ENCODE measurements around the gene TNFAIP8. TPM values are rescaled to one million over a fixed set of nuclear protein-coding genes. Genes with fewer than 3 reads are reported as not detected.
A peak's percentile ranks its signal among the peaks of the same experiment; 100 is the strongest.

The TNFAIP8 gene
- total and polyA plus RNA-seq, 9 of the 15 experiments (the other 6 are each of a cell fraction or from before 2014, with no cell fraction given) = 29.9 to 52.2 (median 44.8) TPM

DNA sequence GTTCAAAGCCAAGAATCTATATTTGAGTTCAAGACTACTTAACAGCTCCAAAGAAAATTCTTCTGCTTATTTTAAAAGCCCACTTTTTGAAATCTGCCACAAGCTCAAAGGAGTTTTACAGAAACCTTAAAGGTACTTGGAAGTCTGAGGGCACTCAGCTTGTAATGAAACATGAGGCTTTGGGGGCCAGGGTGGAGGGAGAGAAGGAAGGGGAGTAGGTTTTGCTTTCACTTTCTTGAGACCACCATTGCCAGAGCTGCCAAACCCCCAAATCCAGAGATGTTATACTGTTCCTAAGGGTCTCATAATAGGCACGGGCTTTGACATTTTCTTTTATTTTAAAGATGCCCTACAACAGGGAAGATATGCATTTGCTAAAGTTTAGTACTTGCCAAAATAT, 42.6 kb upstream of the TNFAIP8 start:
- ChIA-PET CTCF (ENCODE audit: low intra/inter-chr PET ratio) (no interaction called here), POLR2A (interaction anchor here (0.7 to 2.9 kb wide), 4 partner anchors 9 to 45 kb away, joined by 3 to 22 read pairs (median 7); no protein-coding TSS in a partner anchor)
- no peaks in the 10 kb centered on the region for H4K20me1 ChIP-seq (replicated peaks; ENCODE audit: control insufficient read depth, insufficient read depth, low read length)
- peaks cover 69% of the 10 kb centered on the region for H3K79me2 ChIP-seq (ENCODE audit: control insufficient read depth, insufficient read depth, low read length)
- H3K9me3 ChIP-seq (replicated peaks; ENCODE audit: control insufficient read depth, insufficient read depth, low read depth, low read length) = no peaks in the 10 kb centered on the region
- WGBS (ENCODE audit: insufficient coverage, low coverage, missing lambda C conversion rate) = 77% methylated on average over 1 of the region's 1 CpG
- H3K4me2 ChIP-seq (ENCODE audit: insufficient read depth, low read length) = no peak overlapping the region
- H3K9me1 ChIP-seq (ENCODE audit: control insufficient read depth, insufficient read depth, low read length) = no peaks in the 10 kb centered on the region
- H3K9ac ChIP-seq (ENCODE audit: insufficient read depth in 1 of 2, low read depth in 2 of 2, low read length in 2 of 2) = peak overlapping the region in 1 of 2 experiments; percentile 38; a peak in 2 of 4 replicates
- H3K27me3 ChIP-seq (ENCODE audit: control insufficient read depth in 2 of 2, insufficient read depth in 2 of 2, low read length in 2 of 2) = no peaks in the 10 kb centered on the region
- BruUV-seq (replicated peaks) = no TSS peak
- H3K27ac ChIP-seq (ENCODE audit: extremely low read depth, low read depth, low read length) = peak overlapping the region; percentile 14; the same call in 1 of the 3 replicates
- DNase-seq (ENCODE audit: extremely low read depth in 1 of 4, low spot score in 3 of 4) (no peak), ATAC-seq (no peak), FAIRE-seq (no peak)
- H3K4me1 ChIP-seq (replicated peaks in 1 of 2; ENCODE audit: control insufficient read depth in 2 of 2, insufficient read depth in 2 of 2, low read length in 2 of 2) = peaks cover 14 to 48% of the 10 kb centered on the region in 2 experiments
- H3K36me3 ChIP-seq (ENCODE audit: control insufficient read depth, insufficient read depth, low read length) = peaks cover 4% of the 10 kb centered on the region; the same call in 2 of the 3 replicates
- H3K4me3 ChIP-seq = no peak overlapping the region
- in situ Hi-C loops (cut with MboI) (no loop called here), intact Hi-C loops (cut with micrococcal nuclease) (loop anchor here (10.0 kb wide), 1 partner anchor 288 kb away; no protein-coding TSS in a partner anchor)
- no peak overlapping the region for H2AFZ ChIP-seq (ENCODE audit: low read depth, low read length)
- TF ChIP-seq ZNF324 (CRISPR knock-in tag; IDR thresholded peaks at IDR 0.05) (no peak), RCOR1 (IDR thresholded peaks at IDR 0.05; ENCODE audit: borderline replicate concordance in 1 of 2, low read depth in 2 of 2, low read length in 2 of 2) (no peak), SRSF3 (IDR thresholded peaks at IDR 0.05; ENCODE audit: insufficient read depth, low read length) (no peak), FOXJ2 (tag; IDR thresholded peaks at IDR 0.05) (no peak), SREBF2 (CRISPR knock-in tag; IDR thresholded peaks at IDR 0.05) (no peak), ZKSCAN3 (CRISPR knock-in tag; IDR thresholded peaks at IDR 0.05) (no peak), TEAD2 (tag; IDR thresholded peaks at IDR 0.05) (no peak), CEBPG (CRISPR knock-in tag; IDR thresholded peaks at IDR 0.05) (no peak), CEBPG (tag; conservative IDR thresholded peaks at IDR 0.05 in 1 of 2, IDR thresholded peaks at IDR 0.05 in 1 of 2) (no peak), SMARCB1 (IDR thresholded peaks at IDR 0.05; ENCODE audit: insufficient read length, low read depth) (no peak), TCF7L2 (IDR thresholded peaks at IDR 0.05; ENCODE audit: low read depth, low read length) (no peak)
- TF ChIP-seq, protein P1, sequence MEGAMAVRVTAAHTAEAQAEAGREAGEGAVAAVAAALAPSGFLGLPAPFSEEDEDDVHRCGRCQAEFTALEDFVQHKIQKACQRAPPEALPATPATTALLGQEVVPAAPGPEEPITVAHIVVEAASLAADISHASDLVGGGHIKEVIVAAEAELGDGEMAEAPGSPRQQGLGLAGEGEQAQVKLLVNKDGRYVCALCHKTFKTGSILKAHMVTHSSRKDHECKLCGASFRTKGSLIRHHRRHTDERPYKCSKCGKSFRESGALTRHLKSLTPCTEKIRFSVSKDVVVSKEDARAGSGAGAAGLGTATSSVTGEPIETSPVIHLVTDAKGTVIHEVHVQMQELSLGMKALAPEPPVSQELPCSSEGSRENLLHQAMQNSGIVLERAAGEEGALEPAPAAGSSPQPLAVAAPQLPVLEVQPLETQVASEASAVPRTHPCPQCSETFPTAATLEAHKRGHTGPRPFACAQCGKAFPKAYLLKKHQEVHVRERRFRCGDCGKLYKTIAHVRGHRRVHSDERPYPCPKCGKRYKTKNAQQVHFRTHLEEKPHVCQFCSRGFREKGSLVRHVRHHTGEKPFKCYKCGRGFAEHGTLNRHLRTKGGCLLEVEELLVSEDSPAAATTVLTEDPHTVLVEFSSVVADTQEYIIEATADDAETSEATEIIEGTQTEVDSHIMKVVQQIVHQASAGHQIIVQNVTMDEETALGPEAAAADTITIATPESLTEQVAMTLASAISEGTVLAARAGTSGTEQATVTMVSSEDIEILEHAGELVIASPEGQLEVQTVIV (CRISPR knock-in tag; IDR thresholded peaks at IDR 0.05; ENCODE audit: borderline replicate concordance) = no peak
- TF ChIP-seq, protein P2, sequence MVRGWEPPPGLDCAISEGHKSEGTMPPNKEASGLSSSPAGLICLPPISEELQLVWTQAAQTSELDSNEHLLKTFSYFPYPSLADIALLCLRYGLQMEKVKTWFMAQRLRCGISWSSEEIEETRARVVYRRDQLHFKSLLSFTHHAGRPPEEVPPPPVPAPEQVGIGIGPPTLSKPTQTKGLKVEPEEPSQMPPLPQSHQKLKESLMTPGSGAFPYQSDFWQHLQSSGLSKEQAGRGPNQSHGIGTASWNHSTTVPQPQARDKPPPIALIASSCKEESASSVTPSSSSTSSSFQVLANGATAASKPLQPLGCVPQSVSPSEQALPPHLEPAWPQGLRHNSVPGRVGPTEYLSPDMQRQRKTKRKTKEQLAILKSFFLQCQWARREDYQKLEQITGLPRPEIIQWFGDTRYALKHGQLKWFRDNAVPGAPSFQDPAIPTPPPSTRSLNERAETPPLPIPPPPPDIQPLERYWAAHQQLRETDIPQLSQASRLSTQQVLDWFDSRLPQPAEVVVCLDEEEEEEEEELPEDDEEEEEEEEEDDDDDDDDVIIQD (CRISPR knock-in tag; IDR thresholded peaks at IDR 0.05) = no peak
- TF ChIP-seq, protein P3, sequence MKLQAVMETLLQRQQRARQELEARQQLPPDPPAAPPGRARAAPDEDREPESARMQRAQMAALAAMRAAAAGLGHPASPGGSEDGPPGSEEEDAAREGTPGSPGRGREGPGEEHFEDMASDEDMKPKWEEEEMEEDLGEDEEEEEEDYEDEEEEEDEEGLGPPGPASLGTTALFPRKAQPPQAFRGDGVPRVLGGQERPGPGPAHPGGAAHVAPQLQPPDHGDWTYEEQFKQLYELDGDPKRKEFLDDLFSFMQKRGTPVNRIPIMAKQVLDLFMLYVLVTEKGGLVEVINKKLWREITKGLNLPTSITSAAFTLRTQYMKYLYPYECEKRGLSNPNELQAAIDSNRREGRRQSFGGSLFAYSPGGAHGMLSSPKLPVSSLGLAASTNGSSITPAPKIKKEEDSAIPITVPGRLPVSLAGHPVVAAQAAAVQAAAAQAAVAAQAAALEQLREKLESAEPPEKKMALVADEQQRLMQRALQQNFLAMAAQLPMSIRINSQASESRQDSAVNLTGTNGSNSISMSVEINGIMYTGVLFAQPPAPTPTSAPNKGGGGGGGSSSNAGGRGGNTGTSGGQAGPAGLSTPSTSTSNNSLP (IDR thresholded peaks at IDR 0.05; ENCODE audit: borderline replicate concordance, low read depth, low read length) = no peak
- TF ChIP-seq, protein P4, sequence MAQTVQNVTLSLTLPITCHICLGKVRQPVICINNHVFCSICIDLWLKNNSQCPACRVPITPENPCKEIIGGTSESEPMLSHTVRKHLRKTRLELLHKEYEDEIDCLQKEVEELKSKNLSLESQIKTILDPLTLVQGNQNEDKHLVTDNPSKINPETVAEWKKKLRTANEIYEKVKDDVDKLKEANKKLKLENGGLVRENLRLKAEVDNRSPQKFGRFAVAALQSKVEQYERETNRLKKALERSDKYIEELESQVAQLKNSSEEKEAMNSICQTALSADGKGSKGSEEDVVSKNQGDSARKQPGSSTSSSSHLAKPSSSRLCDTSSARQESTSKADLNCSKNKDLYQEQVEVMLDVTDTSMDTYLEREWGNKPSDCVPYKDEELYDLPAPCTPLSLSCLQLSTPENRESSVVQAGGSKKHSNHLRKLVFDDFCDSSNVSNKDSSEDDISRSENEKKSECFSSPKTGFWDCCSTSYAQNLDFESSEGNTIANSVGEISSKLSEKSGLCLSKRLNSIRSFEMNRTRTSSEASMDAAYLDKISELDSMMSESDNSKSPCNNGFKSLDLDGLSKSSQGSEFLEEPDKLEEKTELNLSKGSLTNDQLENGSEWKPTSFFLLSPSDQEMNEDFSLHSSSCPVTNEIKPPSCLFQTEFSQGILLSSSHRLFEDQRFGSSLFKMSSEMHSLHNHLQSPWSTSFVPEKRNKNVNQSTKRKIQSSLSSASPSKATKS (CRISPR knock-in tag; IDR thresholded peaks at IDR 0.05) = no peak
